T-helper 1 cell (primary cell): ENCODE data around the gene SPRED3.
"Not testable (repeated sequence)": the region's sequence is repeated elsewhere in the genome, so short reads cannot be mapped to it uniquely, and the experiment has no call there.

Source experiments
- DNase-seq, 5 donors: peaks; one replicate each; pipeline ENCODE4 v3.0.0-alpha.2; 2012 to 2020

Gene SPRED3

GRCh38 chr19:38392707-38393308 is 4.3 kb downstream of the SPRED3 start:
- DNase-seq: no peak

GRCh38 chr19:38394488-38394887 is 6.0 kb downstream of the SPRED3 start:
- peak in 4 of 5 donors; percentile 56 to 75 (median 60) for DNase-seq

- peak in 2 of 5 donors; percentile 29 to 74 for DNase-seq
Measured at GRCh38 chr19:38395381-38396114, 7.1 kb downstream of the SPRED3 start.

- DNase-seq: no peak
Measured at GRCh38 chr19:38399081-38399480, 10.6 kb downstream of the SPRED3 start.

- no peak for DNase-seq
Measured at GRCh38 chr19:38399537-38399936, 11.0 kb downstream of the SPRED3 start.

GRCh38 chr19:38400361-38400760 is 11.9 kb downstream of the SPRED3 start:
- no peak for DNase-seq

GRCh38 chr19:38401148-38401547 is 12.7 kb downstream of the SPRED3 start:
- DNase-seq: no peak

- no peak for DNase-seq
Measured at GRCh38 chr19:38402623-38402966, 14.1 kb downstream of the SPRED3 start.

- peak; percentile 96 to 99 (median 96) for DNase-seq
Measured at GRCh38 chr19:38402967-38403674, 14.6 kb downstream of the SPRED3 start, which contains the start of gene FAM98C. Gene FAM98C, plus strand, starts transcription at chr19:38403093. Its CDS starts 61 bp downstream, at chr19:38403154.

- DNase-seq: no peak
Measured at GRCh38 chr19:38404858-38405257, 16.4 kb downstream of the SPRED3 start.

- no peak for DNase-seq
Measured at GRCh38 chr19:38405276-38405675, 16.8 kb downstream of the SPRED3 start.

- DNase-seq: no peak
Measured at GRCh38 chr19:38409631-38410133, 21.2 kb downstream of the SPRED3 start.

GRCh38 chr19:38410407-38410806 is 21.9 kb downstream of the SPRED3 start:
- not testable (repeated sequence) for DNase-seq

GRCh38 chr19:38411041-38411712 is 22.7 kb downstream of the SPRED3 start:
- DNase-seq: no peak

GRCh38 chr19:38411898-38412297 is 23.4 kb downstream of the SPRED3 start:
- DNase-seq: not testable (repeated sequence)

GRCh38 chr19:38412491-38412890 is 24.0 kb downstream of the SPRED3 start:
- no peak for DNase-seq

- DNase-seq: no peak
Measured at GRCh38 chr19:38412961-38413360, 24.5 kb downstream of the SPRED3 start.

GRCh38 chr19:38413416-38413815 is 24.9 kb downstream of the SPRED3 start:
- DNase-seq: no peak

- DNase-seq: no peak
Measured at GRCh38 chr19:38417146-38417543, 28.6 kb downstream of the SPRED3 start.

GRCh38 chr19:38417544-38418506 is 29.3 kb downstream of the SPRED3 start:
- peak in 2 of 5 donors; percentile 29 to 89 for DNase-seq

GRCh38 chr19:38420935-38421334 is 32.4 kb downstream of the SPRED3 start:
- DNase-seq: no peak

GRCh38 chr19:38421856-38422255 is 33.4 kb downstream of the SPRED3 start:
- no peak for DNase-seq
